Left ventricle myocardium inferior (tissue), 1 donor: ENCODE data around the gene CCL13. TPM values are rescaled to one million over a fixed set of nuclear protein-coding genes. Genes with fewer than 3 reads are reported as not detected.

Experiments used
- DNase-seq: peaks from one replicate; pipeline ENCODE4 v3.0.0-alpha.2; 2020
- H3K27ac ChIP-seq: fragments of 200-600 bp; replicated peaks from 2 replicates; pipeline ENCODE4 v1.8.0; 2021
- H3K27me3 ChIP-seq: fragments of 200-600 bp; 2 replicates; pipeline ENCODE4 v1.8.0; 2021; ENCODE audit warnings: low read depth
- H3K36me3 ChIP-seq: fragments of 200-600 bp; 2 replicates; pipeline ENCODE4 v1.8.0; 2021
- H3K4me1 ChIP-seq: fragments of 200-600 bp; 2 replicates; pipeline ENCODE4 v1.8.0; 2021
- H3K4me3 ChIP-seq: fragments of 200-600 bp; 2 replicates; pipeline ENCODE4 v1.8.0; 2021; ENCODE audit warnings: mild to moderate bottlenecking, moderate library complexity
- H3K9me3 ChIP-seq: fragments of 200-600 bp; replicated peaks from 2 replicates; pipeline ENCODE4 v1.8.0; 2021
- intact Hi-C: fragments of 100-400 bp; cut with micrococcal nuclease; formaldehyde crosslinking; loops from one replicate; pipeline ENCODE4 v1.11.0; 2022
- total RNA-seq: library from RNA; stranded (reverse); fragmentation: NEBNext Ultra II Directional; extraction: Animal tissue kit (Norgen Biotek cat#: 25700); gene quantifications from one replicate; pipeline ENCODE4 v1.2.1, GENCODE V29; 2021
- TF ChIP-seq, protein P1 (sequence below): fragments of 200-600 bp; IDR thresholded peaks from 2 replicates; pipeline ENCODE4 v1.8.0; 2021; ENCODE audit warnings: antibody characterized with exemption, mild to moderate bottlenecking, borderline replicate concordance
- donor health status: DM: no; HTN: yes; CAD: no; lungs with severe emphysema.

Gene CCL13
- total RNA-seq, 1 donor from 2014 or later = 0.74 TPM

DNA sequence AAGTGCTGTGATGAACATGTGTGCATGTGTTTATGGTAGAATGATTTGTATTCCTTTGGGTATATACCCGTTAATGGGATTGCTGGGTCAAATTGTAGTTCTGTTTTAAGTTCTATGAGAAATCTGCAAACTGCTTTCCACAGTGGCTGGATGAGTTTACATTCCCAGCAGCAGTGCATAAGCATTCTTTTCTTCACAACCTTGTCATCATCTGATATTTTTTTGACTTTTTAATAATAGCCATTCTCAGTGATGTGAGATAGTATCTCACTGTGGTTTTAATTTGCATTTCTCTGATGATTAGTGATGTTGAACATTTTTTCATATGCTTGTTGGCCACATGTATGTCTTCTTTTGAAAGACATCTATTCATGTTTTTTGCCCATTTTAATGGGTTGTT is 18.6 kb upstream of the CCL13 start:
- intact Hi-C loops = no loop called here
- TF ChIP-seq, protein P1, sequence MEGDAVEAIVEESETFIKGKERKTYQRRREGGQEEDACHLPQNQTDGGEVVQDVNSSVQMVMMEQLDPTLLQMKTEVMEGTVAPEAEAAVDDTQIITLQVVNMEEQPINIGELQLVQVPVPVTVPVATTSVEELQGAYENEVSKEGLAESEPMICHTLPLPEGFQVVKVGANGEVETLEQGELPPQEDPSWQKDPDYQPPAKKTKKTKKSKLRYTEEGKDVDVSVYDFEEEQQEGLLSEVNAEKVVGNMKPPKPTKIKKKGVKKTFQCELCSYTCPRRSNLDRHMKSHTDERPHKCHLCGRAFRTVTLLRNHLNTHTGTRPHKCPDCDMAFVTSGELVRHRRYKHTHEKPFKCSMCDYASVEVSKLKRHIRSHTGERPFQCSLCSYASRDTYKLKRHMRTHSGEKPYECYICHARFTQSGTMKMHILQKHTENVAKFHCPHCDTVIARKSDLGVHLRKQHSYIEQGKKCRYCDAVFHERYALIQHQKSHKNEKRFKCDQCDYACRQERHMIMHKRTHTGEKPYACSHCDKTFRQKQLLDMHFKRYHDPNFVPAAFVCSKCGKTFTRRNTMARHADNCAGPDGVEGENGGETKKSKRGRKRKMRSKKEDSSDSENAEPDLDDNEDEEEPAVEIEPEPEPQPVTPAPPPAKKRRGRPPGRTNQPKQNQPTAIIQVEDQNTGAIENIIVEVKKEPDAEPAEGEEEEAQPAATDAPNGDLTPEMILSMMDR = no peak
- Histone ChIP-seq H3K27ac (no peak overlapping the region), H3K36me3 (no peaks in the 10 kb centered on the region), H3K4me3 (no peak overlapping the region), H3K27me3 (no peaks in the 10 kb centered on the region), H3K4me1 (no peaks in the 10 kb centered on the region), H3K9me3 (no peaks in the 10 kb centered on the region)
- no peak for DNase-seq

DNA sequence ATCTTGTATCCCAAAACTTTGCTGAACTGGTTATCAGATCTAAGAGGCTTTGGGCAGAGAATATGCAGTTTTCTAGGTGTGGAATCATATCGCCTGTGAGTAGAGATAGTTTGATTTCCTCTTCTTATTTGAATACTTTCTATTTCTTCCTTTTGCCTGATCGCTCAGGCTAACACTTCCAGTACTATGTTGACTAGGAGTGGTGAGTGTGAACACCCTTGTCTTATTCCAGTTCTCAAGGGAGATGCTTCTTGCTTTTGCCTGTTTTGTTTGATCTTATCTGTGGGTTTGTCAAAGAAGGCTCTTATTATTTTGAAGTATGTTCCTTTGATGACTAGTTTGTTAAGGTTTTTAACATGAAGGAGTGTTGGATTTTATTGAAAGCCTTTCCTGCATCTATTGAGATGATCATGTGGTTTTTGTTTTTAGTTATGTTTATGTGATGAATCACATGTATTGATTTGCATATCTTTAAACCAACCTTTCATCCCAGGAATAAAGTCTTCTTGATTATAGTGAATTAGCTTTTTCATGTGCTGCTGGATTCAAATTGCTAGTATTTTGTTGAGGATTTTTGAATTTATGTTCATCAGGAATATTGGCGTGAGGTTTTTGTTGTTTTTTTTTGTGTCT is 17.0 kb upstream of the CCL13 start:
- H3K27ac ChIP-seq = no peak overlapping the region
- H3K27me3 ChIP-seq = no peaks in the 10 kb centered on the region
- no peak overlapping the region for H3K4me3 ChIP-seq
- H3K9me3 ChIP-seq = no peaks in the 10 kb centered on the region
- H3K36me3 ChIP-seq = no peaks in the 10 kb centered on the region
- H3K4me1 ChIP-seq = no peaks in the 10 kb centered on the region
- intact Hi-C loops = no loop called here
- TF ChIP-seq, protein P1 = no peak
- no peak for DNase-seq

DNA sequence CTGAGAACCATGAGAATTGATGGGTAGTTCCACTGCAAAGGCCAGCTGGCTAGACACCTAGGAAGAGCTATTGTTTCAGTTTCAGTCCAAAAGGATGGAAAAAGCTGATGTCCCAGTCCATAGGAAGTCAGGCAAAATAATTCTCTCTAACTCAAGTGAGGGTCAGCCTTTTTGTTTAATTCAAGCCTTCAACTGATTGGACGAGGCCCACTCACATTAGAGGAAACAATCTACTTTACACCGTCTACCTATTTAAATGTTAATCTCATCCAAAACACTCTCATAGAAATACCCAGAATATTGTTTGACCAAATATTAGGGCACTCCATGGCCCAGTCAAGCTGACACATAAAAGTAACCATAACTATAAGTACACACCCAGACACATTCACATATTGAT is 14.4 kb upstream of the CCL13 start:
- H3K27ac ChIP-seq = no peak overlapping the region
- TF ChIP-seq, protein P1 = no peak

DNA sequence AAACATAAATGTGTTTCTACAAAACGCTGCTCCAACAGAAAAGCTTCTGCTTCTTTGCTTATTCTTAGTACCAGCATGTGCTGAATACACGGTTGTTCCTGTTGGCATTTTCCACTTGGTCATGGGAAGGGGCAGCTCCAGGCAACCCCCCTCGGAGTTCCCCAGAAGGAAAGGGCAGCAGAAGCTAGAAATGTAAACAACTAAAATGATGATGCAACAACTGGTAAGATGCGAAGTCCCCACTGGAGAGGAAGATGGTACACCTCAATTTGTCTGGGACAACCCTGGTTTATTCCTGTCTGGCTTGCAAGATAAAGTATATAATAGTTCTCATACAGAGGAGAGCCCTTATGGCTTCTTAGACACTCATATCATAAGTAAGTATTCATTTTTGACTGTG is 9.2 kb upstream of the CCL13 start:
- H3K27ac ChIP-seq = no peak overlapping the region
- intact Hi-C loops = no loop called here
- H3K36me3 ChIP-seq = no peaks in the 10 kb centered on the region
- no peak for DNase-seq
- TF ChIP-seq, protein P1 = no peak
- no peaks in the 10 kb centered on the region for H3K27me3 ChIP-seq
- no peaks in the 10 kb centered on the region for H3K4me1 ChIP-seq
- no peaks in the 10 kb centered on the region for H3K9me3 ChIP-seq
- H3K4me3 ChIP-seq = no peak overlapping the region

More for the DNA sequence above, 14.4 kb upstream of the CCL13 start:
- no peak for DNase-seq
- intact Hi-C loops = no loop called here
- Histone ChIP-seq H3K9me3 (no peaks in the 10 kb centered on the region), H3K27me3 (no peaks in the 10 kb centered on the region), H3K4me1 (no peaks in the 10 kb centered on the region), H3K36me3 (no peaks in the 10 kb centered on the region), H3K4me3 (no peak overlapping the region)

DNA sequence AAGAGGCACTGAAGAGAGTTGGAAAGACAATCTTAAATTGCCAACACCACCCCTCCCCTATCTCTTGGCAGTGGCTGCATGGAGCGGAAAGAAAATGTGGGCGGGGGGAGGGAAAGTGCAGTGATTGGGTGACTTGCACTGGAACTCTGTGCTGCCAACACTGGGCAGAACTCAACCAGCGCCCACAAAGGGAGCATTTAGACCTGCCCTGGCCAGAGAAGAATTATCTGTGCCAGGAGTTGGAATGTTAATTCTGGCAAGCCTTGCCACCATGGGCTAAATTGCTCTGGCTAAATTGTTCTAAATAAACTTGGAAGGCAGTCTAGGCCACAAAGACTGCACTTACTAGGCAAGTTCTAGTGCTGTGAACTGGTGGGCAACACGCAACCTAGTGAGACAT is 6.5 kb upstream of the CCL13 start:
- no peak for DNase-seq
- Histone ChIP-seq H3K27me3 (no peaks in the 10 kb centered on the region), H3K36me3 (no peaks in the 10 kb centered on the region), H3K9me3 (peaks cover 10% of the 10 kb centered on the region), H3K27ac (no peak overlapping the region), H3K4me3 (no peak overlapping the region), H3K4me1 (no peaks in the 10 kb centered on the region)
- TF ChIP-seq, protein P1 = no peak
- intact Hi-C loops = no loop called here
